IgD-negative memory B cell (primary cell): ENCODE results near the gene GATA2. TPM values are rescaled to one million over a fixed set of nuclear protein-coding genes. Genes with fewer than 3 reads are reported as not detected.

Experiments
- H3K27ac Mint-ChIP-seq, 3 donors: one replicate each; pipeline ENCODE4 v1.8.0; 2020 to 2022; ENCODE audit warnings: mild to moderate bottlenecking in 3 of 3, mixed read lengths in 3 of 3, moderate library complexity in 1 of 3
- H3K27me3 Mint-ChIP-seq: one replicate; pipeline ENCODE4 v1.8.0; 2021; ENCODE audit warnings: mixed read lengths
- H3K36me3 Mint-ChIP-seq: one replicate; pipeline ENCODE4 v1.8.0; 2020; ENCODE audit warnings: mild to moderate bottlenecking, mixed read lengths
- H3K4me1 Mint-ChIP-seq, 3 donors: one replicate each; pipeline ENCODE4 v1.8.0; 2020 to 2022; ENCODE audit warnings: mixed read lengths in 3 of 3, mild to moderate bottlenecking in 1 of 3
- H3K4me3 Mint-ChIP-seq, 4 donors: one replicate each; pipeline ENCODE4 v1.8.0; 2020 to 2022; ENCODE audit warnings: mild to moderate bottlenecking in 4 of 4, mixed read lengths in 4 of 4, moderate library complexity in 3 of 4
- H3K9me3 Mint-ChIP-seq, 3 donors: one replicate each; pipeline ENCODE4 v1.8.0; 2020 to 2021; ENCODE audit warnings: mixed read lengths in 3 of 3, mild to moderate bottlenecking in 1 of 3
- polyA plus RNA-seq: library from polyadenylated mRNA; unstranded; fragments of 300-500 nt; fragmentation: Illumina TruSeq; gene quantifications from one replicate; pipeline ENCODE4 v1.2.3, GENCODE V29; 2021

GATA2 gene
- polyA plus RNA-seq, 1 donor from 2014 or later = 0.11 TPM

GRCh38 chr3:128505771-128506170, 12.8 kb upstream of the GATA2 start:
- H3K36me3 Mint-ChIP-seq = peaks cover 3% of the 10 kb centered on the region
- H3K9me3 Mint-ChIP-seq = peaks cover 0 to 2% (median 2%) of the 10 kb centered on the region in 3 donors
- no peak overlapping the region for H3K4me3 Mint-ChIP-seq
- H3K4me1 Mint-ChIP-seq = peaks cover 0 to 1% (median 0%) of the 10 kb centered on the region in 3 donors
- peaks cover 17% of the 10 kb centered on the region for H3K27me3 Mint-ChIP-seq
- no peak overlapping the region for H3K27ac Mint-ChIP-seq

- Mint-ChIP-seq H3K27ac (no peak overlapping the region), H3K36me3 (peaks cover 3% of the 10 kb centered on the region), H3K27me3 (peaks cover 18% of the 10 kb centered on the region), H3K4me3 (no peak overlapping the region), H3K4me1 (peaks cover 0 to 1% (median 0%) of the 10 kb centered on the region in 3 donors), H3K9me3 (peaks cover 0 to 4% (median 2%) of the 10 kb centered on the region in 3 donors)
Observed at GRCh38 chr3:128504963-128505730, 12.1 kb upstream of the GATA2 start.

- Mint-ChIP-seq H3K27ac (no peak overlapping the region), H3K9me3 (peaks cover 0 to 4% (median 2%) of the 10 kb centered on the region in 3 donors), H3K27me3 (peaks cover 23% of the 10 kb centered on the region), H3K4me3 (no peak overlapping the region), H3K36me3 (peaks cover 3% of the 10 kb centered on the region), H3K4me1 (peaks cover 0 to 1% (median 0%) of the 10 kb centered on the region in 3 donors)
Observed at GRCh38 chr3:128504533-128504915, 11.5 kb upstream of the GATA2 start.

GRCh38 chr3:128503751-128504532, 10.9 kb upstream of the GATA2 start:
- Mint-ChIP-seq H3K27me3 (peaks cover 25% of the 10 kb centered on the region), H3K9me3 (peaks cover 0 to 4% (median 2%) of the 10 kb centered on the region in 3 donors), H3K27ac (no peak overlapping the region), H3K4me3 (no peak overlapping the region), H3K36me3 (peaks cover 3% of the 10 kb centered on the region), H3K4me1 (peaks cover 0 to 1% (median 0%) of the 10 kb centered on the region in 3 donors)

GRCh38 chr3:128503164-128503651, 10.2 kb upstream of the GATA2 start:
- Mint-ChIP-seq H3K4me1 (peaks cover 0 to 1% (median 0%) of the 10 kb centered on the region in 3 donors), H3K27me3 (peaks cover 30% of the 10 kb centered on the region), H3K27ac (peak overlapping the region in 1 of 3 donors; percentile 83), H3K36me3 (peaks cover 3% of the 10 kb centered on the region), H3K9me3 (peaks cover 0 to 6% (median 2%) of the 10 kb centered on the region in 3 donors), H3K4me3 (no peak overlapping the region)

GRCh38 chr3:128502712-128503111, 9.7 kb upstream of the GATA2 start:
- H3K4me3 Mint-ChIP-seq = no peak overlapping the region
- peaks cover 32% of the 10 kb centered on the region for H3K27me3 Mint-ChIP-seq
- H3K4me1 Mint-ChIP-seq = peaks cover 0 to 1% (median 0%) of the 10 kb centered on the region in 3 donors
- H3K27ac Mint-ChIP-seq = peak overlapping the region in 1 of 3 donors; percentile 83
- peaks cover 0 to 6% (median 1%) of the 10 kb centered on the region in 3 donors for H3K9me3 Mint-ChIP-seq
- peaks cover 3% of the 10 kb centered on the region for H3K36me3 Mint-ChIP-seq

- peaks cover 0 to 1% (median 0%) of the 10 kb centered on the region in 3 donors for H3K4me1 Mint-ChIP-seq
- H3K36me3 Mint-ChIP-seq = peaks cover 3% of the 10 kb centered on the region
- peaks cover 0 to 6% (median 0%) of the 10 kb centered on the region in 3 donors for H3K9me3 Mint-ChIP-seq
- peaks cover 42% of the 10 kb centered on the region for H3K27me3 Mint-ChIP-seq
- H3K4me3 Mint-ChIP-seq = no peak overlapping the region
- H3K27ac Mint-ChIP-seq = no peak overlapping the region
Observed at GRCh38 chr3:128501431-128501830, 8.4 kb upstream of the GATA2 start.

GRCh38 chr3:128500556-128500955, 7.6 kb upstream of the GATA2 start:
- Mint-ChIP-seq H3K36me3 (peaks cover 4% of the 10 kb centered on the region), H3K9me3 (peaks cover 0 to 6% (median 0%) of the 10 kb centered on the region in 3 donors), H3K4me3 (no peak overlapping the region), H3K27me3 (peaks cover 44% of the 10 kb centered on the region), H3K27ac (peak overlapping the region in 1 of 3 donors; percentile 28), H3K4me1 (peaks cover 0 to 4% (median 0%) of the 10 kb centered on the region in 3 donors)

GRCh38 chr3:128499724-128500275, 6.8 kb upstream of the GATA2 start:
- peaks cover 0 to 6% (median 0%) of the 10 kb centered on the region in 3 donors for H3K9me3 Mint-ChIP-seq
- H3K27me3 Mint-ChIP-seq = peaks cover 46% of the 10 kb centered on the region
- no peak overlapping the region for H3K27ac Mint-ChIP-seq

GRCh38 chr3:128498901-128499530, 6.0 kb upstream of the GATA2 start:
- peaks cover 0 to 6% (median 0%) of the 10 kb centered on the region in 3 donors for H3K9me3 Mint-ChIP-seq
- H3K4me1 Mint-ChIP-seq = peaks cover 0 to 4% (median 4%) of the 10 kb centered on the region in 3 donors
- H3K4me3 Mint-ChIP-seq = peak overlapping the region; percentile 51 to 74 (median 65)
- peaks cover 4% of the 10 kb centered on the region for H3K36me3 Mint-ChIP-seq
- no peak overlapping the region for H3K27ac Mint-ChIP-seq
- H3K27me3 Mint-ChIP-seq = peaks cover 51% of the 10 kb centered on the region

More at GRCh38 chr3:128499724-128500275, 6.8 kb upstream of the GATA2 start:
- H3K36me3 Mint-ChIP-seq = peaks cover 4% of the 10 kb centered on the region
- H3K4me3 Mint-ChIP-seq = peak overlapping the region in 1 of 4 donors; percentile 51
- H3K4me1 Mint-ChIP-seq = peaks cover 0 to 4% (median 0%) of the 10 kb centered on the region in 3 donors

GRCh38 chr3:128498127-128498626, 5.2 kb upstream of the GATA2 start:
- peaks cover 54% of the 10 kb centered on the region for H3K27me3 Mint-ChIP-seq
- peaks cover 0 to 6% (median 4%) of the 10 kb centered on the region in 3 donors for H3K4me1 Mint-ChIP-seq
- peaks cover 0 to 6% (median 0%) of the 10 kb centered on the region in 3 donors for H3K9me3 Mint-ChIP-seq
- H3K27ac Mint-ChIP-seq = peak overlapping the region in 1 of 3 donors; percentile 18
- peak overlapping the region; percentile 35 to 91 (median 66) for H3K4me3 Mint-ChIP-seq
- peaks cover 4% of the 10 kb centered on the region for H3K36me3 Mint-ChIP-seq

- Mint-ChIP-seq H3K4me1 (peaks cover 0 to 6% (median 3%) of the 10 kb centered on the region in 3 donors), H3K27me3 (peaks cover 54% of the 10 kb centered on the region), H3K36me3 (peaks cover 4% of the 10 kb centered on the region), H3K27ac (peak overlapping the region in 1 of 3 donors; percentile 63), H3K9me3 (peaks cover 0 to 6% (median 0%) of the 10 kb centered on the region in 3 donors), H3K4me3 (peak overlapping the region; percentile 52 to 89 (median 80))
Observed at GRCh38 chr3:128497305-128498126, 4.5 kb upstream of the GATA2 start.

- Mint-ChIP-seq H3K4me1 (peaks cover 4 to 10% (median 7%) of the 10 kb centered on the region in 3 donors), H3K27me3 (peaks cover 59% of the 10 kb centered on the region), H3K27ac (peak overlapping the region in 1 of 3 donors; percentile 63)
Observed at GRCh38 chr3:128496602-128497304, 3.8 kb upstream of the GATA2 start.

More at GRCh38 chr3:128496602-128497304, 3.8 kb upstream of the GATA2 start:
- peaks cover 0 to 6% (median 0%) of the 10 kb centered on the region in 3 donors for H3K9me3 Mint-ChIP-seq
- peak overlapping the region; percentile 52 to 89 (median 76) for H3K4me3 Mint-ChIP-seq
- H3K36me3 Mint-ChIP-seq = peaks cover 4% of the 10 kb centered on the region
